H1 (cell line): ENCODE data around the gene PTEN. TPM values are rescaled to one million over a fixed set of nuclear protein-coding genes. Genes with fewer than 3 reads are reported as not detected.

ENCODE experiments used
- CTCF ChIA-PET: fragments of 300-600 bp; sonication (Branson Sonifier 250); formaldehyde crosslinking; loops from one replicate; lab custom pipeline; 2021; ENCODE audit not compliant: partially characterized antibody; lab: Charles Lee
- POLR2A ChIA-PET: fragments of 300-600 bp; sonication (Branson Sonifier 250); formaldehyde crosslinking; loops from one replicate; lab custom pipeline; 2021; ENCODE audit warnings: inconsistent platforms; ENCODE audit not compliant: partially characterized antibody; lab: Charles Lee
- DNase-seq, 2 experiments: peaks; one replicate each; pipeline versions ENCODE4 v3.0.0 to v3.0.0-alpha.2; 2010 to 2022; ENCODE audit warnings: low spot score in 2 of 2, low read depth in 1 of 2, mixed read lengths in 1 of 2
- FAIRE-seq: peaks from 2 replicates; lab custom pipeline; 2011; peaks lifted over from hg19 to GRCh38; lab: Jason Lieb, UNC
- H2AFZ ChIP-seq: 2 replicates; pipeline ENCODE4 v1.8.1; 2012; ENCODE audit warnings: low read length, inconsistent platforms
- H2AK5ac ChIP-seq: 2 replicates; pipeline ENCODE4 v1.6.1; 2013; ENCODE audit warnings: low read depth, low read length
- H2BK120ac ChIP-seq: replicated peaks from 2 replicates; pipeline ENCODE3; 2013; ENCODE audit warnings: low read depth, low read length, inconsistent platforms
- H2BK12ac ChIP-seq: 2 replicates; pipeline ENCODE4 v1.6.1; 2013; ENCODE audit warnings: low read depth, low read length
- H2BK15ac ChIP-seq: 2 replicates; pipeline ENCODE4 v1.6.1; 2013; ENCODE audit warnings: low read length
- H2BK20ac ChIP-seq: 2 replicates; pipeline ENCODE4 v1.6.1; 2013; ENCODE audit warnings: low read length
- H2BK5ac ChIP-seq: 2 replicates; pipeline ENCODE4 v1.6.1; 2013; ENCODE audit warnings: low read depth, low read length
- H3K14ac ChIP-seq: 2 replicates; pipeline ENCODE4 v1.6.1; 2013; ENCODE audit warnings: inconsistent platforms; ENCODE audit not compliant: insufficient read length
- H3K18ac ChIP-seq: 2 replicates; pipeline ENCODE4 v1.6.1; 2013; ENCODE audit warnings: low read length; ENCODE audit errors: extremely low read depth
- H3K23ac ChIP-seq: 2 replicates; pipeline ENCODE4 v1.6.1; 2013; ENCODE audit warnings: inconsistent platforms; ENCODE audit not compliant: insufficient read length
- H3K23me2 ChIP-seq: 2 replicates; pipeline ENCODE4 v1.6.1; 2013; ENCODE audit warnings: low read depth, low read length
- H3K27ac ChIP-seq: 2 replicates; pipeline ENCODE4 v1.6.1; 2011; ENCODE audit warnings: low read depth, low read length, inconsistent platforms
- H3K27me3 ChIP-seq, 4 experiments: replicated peaks in 1 of 4; 1 replicate in 1 of 4; 2 replicates in 3 of 4; pipeline versions ENCODE4 v1.6.1 to v1.8.1; 2011 to 2013; ENCODE audit warnings: low read length in 3 of 4, mild to moderate bottlenecking in 3 of 4, inconsistent platforms in 2 of 4, mixed read lengths in 2 of 4, moderate library complexity in 1 of 4; ENCODE audit not compliant: control insufficient read depth in 3 of 4, insufficient read depth in 3 of 4; ENCODE audit errors: extremely low read depth in 1 of 4
- H3K36me3 ChIP-seq, 4 experiments: 2 replicates each; pipeline versions ENCODE4 v1.6.1 to v1.8.1; 2011 to 2013; ENCODE audit warnings: mild to moderate bottlenecking in 4 of 4, low read length in 3 of 4, moderate library complexity in 2 of 4, control low read depth in 1 of 4, inconsistent platforms in 1 of 4; ENCODE audit not compliant: insufficient read depth in 4 of 4, control insufficient read depth in 2 of 4
- H3K4ac ChIP-seq: replicated peaks from 2 replicates; pipeline ENCODE3; 2013; ENCODE audit warnings: low read length, low read depth, mixed read lengths, inconsistent platforms; ENCODE audit not compliant: insufficient read length
- H3K4me1 ChIP-seq, 4 experiments: replicated peaks in 1 of 4; 1 replicate in 1 of 4; 2 replicates in 3 of 4; pipeline versions ENCODE4 v1.6.1 to v1.8.1; 2011 to 2013; ENCODE audit warnings: low read length in 3 of 4, inconsistent platforms in 2 of 4, mixed read lengths in 1 of 4; ENCODE audit not compliant: insufficient read depth in 4 of 4, control insufficient read depth in 3 of 4
- H3K4me2 ChIP-seq, 2 experiments: 2 replicates each; pipeline versions ENCODE4 v1.6.1 to v1.8.1; 2011 to 2013; ENCODE audit warnings: low read depth in 2 of 2, low read length in 2 of 2, control low read depth in 1 of 2, inconsistent platforms in 1 of 2, mild to moderate bottlenecking in 1 of 2; ENCODE audit not compliant: insufficient read depth in 1 of 2
- H3K4me3 ChIP-seq, 4 experiments: fragments of 200-600, 300-600 bp in 1 of 4; sonication (generic), shearing (Covaris generic), sonication (Bioruptor Twin) in 1 of 4; 2 replicates each; pipeline versions ENCODE4 v1.5.1 to v1.8.1; 2011 to 2016; ENCODE audit warnings: low read length in 4 of 4, low read depth in 3 of 4, control low read depth in 2 of 4, inconsistent platforms in 2 of 4, mild to moderate bottlenecking in 2 of 4, mixed read lengths in 1 of 4, moderate library complexity in 1 of 4; ENCODE audit not compliant: insufficient read depth in 2 of 4; ENCODE audit errors: extremely low read depth in 1 of 4
- H3K56ac ChIP-seq: replicated peaks from 2 replicates; pipeline ENCODE3; 2013; ENCODE audit warnings: low read depth, mild to moderate bottlenecking, mixed read lengths, low read length, inconsistent platforms; ENCODE audit not compliant: insufficient read length
- H3K79me1 ChIP-seq: 2 replicates; pipeline ENCODE4 v1.6.1; 2013; ENCODE audit warnings: low read depth, low read length, control low read depth
- H3K79me2 ChIP-seq, 2 experiments: 2 replicates each; pipeline versions ENCODE4 v1.6.1 to v1.8.1; 2012 to 2013; ENCODE audit warnings: low read length in 2 of 2, mild to moderate bottlenecking in 2 of 2, inconsistent platforms in 1 of 2; ENCODE audit not compliant: insufficient read depth in 2 of 2, control insufficient read depth in 1 of 2
- H3K9ac ChIP-seq, 4 experiments: replicated peaks in 1 of 4; 1 replicate in 1 of 4; 2 replicates in 3 of 4; pipeline versions ENCODE4 v1.6.1 to v1.8.1; 2011 to 2013; ENCODE audit warnings: low read depth in 3 of 4, low read length in 3 of 4, control low read depth in 2 of 4, mild to moderate bottlenecking in 2 of 4, moderate library complexity in 2 of 4, inconsistent platforms in 1 of 4; ENCODE audit errors: extremely low read depth in 1 of 4
- H3K9me3 ChIP-seq, 2 experiments: 2 replicates each; pipeline versions ENCODE4 v1.6.1 to v1.8.1; 2012 to 2013; ENCODE audit warnings: mild to moderate bottlenecking in 2 of 2, moderate library complexity in 2 of 2, control low read depth in 1 of 2, inconsistent platforms in 1 of 2, low read depth in 1 of 2, low read length in 1 of 2, mixed read lengths in 1 of 2; ENCODE audit not compliant: insufficient read depth in 2 of 2
- H4K20me1 ChIP-seq, 2 experiments: replicated peaks in 1 of 2; 2 replicates each; pipeline versions ENCODE3 to v1.8.1; 2011 to 2013; ENCODE audit warnings: inconsistent platforms in 2 of 2, low read length in 2 of 2, mild to moderate bottlenecking in 1 of 2; ENCODE audit not compliant: insufficient read depth in 2 of 2, control insufficient read depth in 1 of 2
- H4K5ac ChIP-seq: 2 replicates; pipeline ENCODE4 v1.6.1; 2013; ENCODE audit warnings: low read length, low read depth, mixed read lengths, inconsistent platforms; ENCODE audit not compliant: insufficient read length
- H4K8ac ChIP-seq: 2 replicates; pipeline ENCODE4 v1.8.0; 2013; ENCODE audit warnings: mild to moderate bottlenecking, moderate library complexity, low read length, inconsistent platforms; ENCODE audit not compliant: insufficient read depth; ENCODE audit errors: extremely low read depth
- H4K91ac ChIP-seq: replicated peaks from 2 replicates; pipeline ENCODE3; 2013; ENCODE audit warnings: low read length, mixed read lengths, inconsistent platforms; ENCODE audit not compliant: insufficient read length
- ASH2L ChIP-seq: fragments of 200-600, 300-600 bp; sonication (generic); IDR thresholded peaks from one replicate; pipeline ENCODE4 v1.7.1; 2017; ENCODE audit warnings: low read length
- BACH1 ChIP-seq: IDR thresholded peaks from 2 replicates; pipeline ENCODE4 v1.6.1; 2012; ENCODE audit warnings: low read length, improper control_type of control experiment
- CBX5 ChIP-seq: fragments of 300-800, 300-1000 bp; sonication (generic); IDR thresholded peaks from 2 replicates; pipeline ENCODE4 v1.7.1; 2016; ENCODE audit warnings: antibody characterized with exemption, low read length, low read depth
- CEBPB ChIP-seq: IDR thresholded peaks from 2 replicates; pipeline ENCODE4 v1.6.1; 2012; ENCODE audit warnings: low read depth, low read length
- EZH2 ChIP-seq: fragments of 200-600 bp; sonication (generic); IDR thresholded peaks from 2 replicates; pipeline ENCODE4 v1.7.1; 2012; ENCODE audit warnings: low read depth, mild to moderate bottlenecking, moderate library complexity, low read length, inconsistent platforms; ENCODE audit not compliant: severe bottlenecking
- GABPA ChIP-seq: IDR thresholded peaks from 2 replicates; pipeline ENCODE4 v1.6.1; 2011; ENCODE audit warnings: mild to moderate bottlenecking, low read length, moderate library complexity, borderline replicate concordance; ENCODE audit not compliant: insufficient read depth
- NRF1 ChIP-seq: IDR thresholded peaks from 2 replicates; pipeline ENCODE4 v1.6.1; 2011; ENCODE audit warnings: mild to moderate bottlenecking, low read depth, low read length, improper control_type of control experiment
- POU5F1 ChIP-seq: IDR thresholded peaks from 2 replicates; pipeline ENCODE4 v1.6.1; 2011; ENCODE audit warnings: low read depth, mild to moderate bottlenecking, low read length, moderate library complexity
- RFX5 ChIP-seq: IDR thresholded peaks from 2 replicates; pipeline ENCODE4 v1.6.1; 2011; ENCODE audit warnings: low read depth, low read length, improper control_type of control experiment, borderline replicate concordance
- SAP30 ChIP-seq: fragments of 300-600 bp; sonication (generic); IDR thresholded peaks from 2 replicates; pipeline ENCODE4 v1.7.1; 2012; ENCODE audit warnings: low read length, moderate library complexity, mild to moderate bottlenecking, inconsistent platforms; ENCODE audit not compliant: insufficient read depth, insufficient replicate concordance
- SIX5 ChIP-seq: IDR thresholded peaks from 2 replicates; pipeline ENCODE4 v1.6.1; 2011; ENCODE audit warnings: mild to moderate bottlenecking, low read depth, low read length
- SP1 ChIP-seq: IDR thresholded peaks from 2 replicates; pipeline ENCODE4 v1.6.1; 2011; ENCODE audit warnings: low read depth, low read length
- TBP ChIP-seq: IDR thresholded peaks from 2 replicates; pipeline ENCODE4 v1.6.1; 2011; ENCODE audit warnings: low read depth, low read length, improper control_type of control experiment
- WGBS, 2 experiments: shearing (Covaris generic) in 1 of 2; methylation state at CpG; one replicate each; pipeline versions ENCODE4 v1.1.6 to v1.1.7; 2013 to 2015; ENCODE audit warnings: low lambda C conversion rate in 2 of 2, mixed read lengths in 2 of 2, inconsistent platforms in 1 of 2, low coverage in 1 of 2, missing lambda C conversion rate in 1 of 2; ENCODE audit not compliant: insufficient replicate concordance in 2 of 2, insufficient coverage in 1 of 2, insufficient read length in 1 of 2; ENCODE audit errors: extremely low coverage in 1 of 2, missing lambda C conversion rate in 1 of 2; 5-methylcytosine and 5-hydroxymethylcytosine counted together
- polyA plus RNA-seq, 7 experiments: library from polyadenylated mRNA; depleted of rRNA in 3 of 7; stranded (reverse) in 5 of 7; unstranded in 2 of 7; fragments of >200 nt in 5 of 7; fragments of 200-250 nt in 2 of 7; gene quantifications; 1 replicate in 5 of 7; 2 replicates in 1 of 7; 4 replicates in 1 of 7; pipeline versions ENCODE4 v1.2.1 to v1.2.3, GENCODE V29; 2011 to 2013; ENCODE audit warnings: missing spikeins in 2 of 7, mixed read lengths in 2 of 7
- total RNA-seq: library from RNA; stranded (reverse); fragmentation: NEBNext Ultra II Directional; extraction: Animal tissue kit (Norgen Biotek cat#: 25700); gene quantifications from 2 replicates; pipeline ENCODE4 v1.2.1, GENCODE V29; 2021
- TF ChIP-seq, protein P1 (sequence below): IDR thresholded peaks from 2 replicates; pipeline ENCODE4 v1.6.1; 2012; ENCODE audit warnings: inconsistent platforms

Gene PTEN
- total and polyA plus RNA-seq, 2 of the 8 experiments (the other 6 are each of a cell fraction or from before 2014, with no cell fraction given): 6.3 to 48.7 TPM

DNA sequence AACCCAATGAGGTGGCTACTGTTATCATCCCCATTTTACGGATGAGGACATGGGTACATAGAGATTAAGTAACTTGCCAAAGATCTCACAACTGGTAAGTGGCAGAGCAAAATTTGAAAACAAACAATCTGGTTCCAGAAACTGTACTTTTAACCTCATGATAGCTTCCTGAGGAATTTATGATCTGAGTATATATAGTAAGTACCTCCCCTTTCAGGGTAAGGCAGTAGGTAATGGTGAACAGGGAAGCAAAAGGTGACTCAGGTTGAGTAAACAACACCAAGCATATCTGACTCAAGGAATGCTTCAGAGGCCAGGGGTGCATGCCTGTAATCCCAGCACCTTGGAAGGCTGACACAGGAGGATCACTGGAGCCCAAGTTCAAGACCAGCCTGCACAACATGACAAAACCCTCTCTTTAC is 21.2 kb upstream of the PTEN start:
- Histone ChIP-seq H2AK5ac (no peak overlapping the region), H3K4me3 (no peak overlapping the region), H3K9me3 (no peaks in the 10 kb centered on the region), H3K79me2 (no peaks in the 10 kb centered on the region), H3K4ac (no peak overlapping the region), H3K56ac (no peak overlapping the region), H3K14ac (no peak overlapping the region), H3K27me3 (no peaks in the 10 kb centered on the region), H3K9ac (no peak overlapping the region), H4K5ac (no peak overlapping the region), H4K20me1 (no peaks in the 10 kb centered on the region), H2BK15ac (no peak overlapping the region), H2AFZ (no peak overlapping the region), H3K23ac (no peak overlapping the region), H3K23me2 (no peaks in the 10 kb centered on the region), H3K18ac (no peak overlapping the region), H2BK20ac (0 out of 2 replicates have a peak overlapping the region, but pooled peaks have one; percentile 53), H2BK120ac (no peak overlapping the region), H3K36me3 (no peaks in the 10 kb centered on the region), H2BK5ac (peak overlapping the region; percentile 36; the same call in 1 of the 2 replicates), H2BK12ac (no peak overlapping the region), H3K79me1 (no peaks in the 10 kb centered on the region), H3K27ac (no peak overlapping the region), H3K4me1 (no peaks in the 10 kb centered on the region), H4K91ac (no peak overlapping the region), H4K8ac (no peak overlapping the region), H3K4me2 (no peak overlapping the region)
- DNase-seq: no peak
- 87% methylated on average over 1 of the region's 1 CpG; no CpG with 5 or more reads in 1 of the 2 experiments for WGBS, 2 experiments
- POLR2A ChIA-PET: interaction anchor here (0.6 to 1.5 kb wide), 3 partner anchors 20 to 625 kb away, joined by 3 to 4 read pairs (median 3); partner anchors contain the start of gene ATAD1
- CTCF ChIA-PET: interaction anchor here (0.7 to 1.2 kb wide), 2 partner anchors 10 to 17 kb away, joined by 3 read pairs; no protein-coding TSS in a partner anchor
- no peak for FAIRE-seq
- no peak for TF ChIP-seq POU5F1
- no peak for TF ChIP-seq RFX5
- TF ChIP-seq, protein P1, sequence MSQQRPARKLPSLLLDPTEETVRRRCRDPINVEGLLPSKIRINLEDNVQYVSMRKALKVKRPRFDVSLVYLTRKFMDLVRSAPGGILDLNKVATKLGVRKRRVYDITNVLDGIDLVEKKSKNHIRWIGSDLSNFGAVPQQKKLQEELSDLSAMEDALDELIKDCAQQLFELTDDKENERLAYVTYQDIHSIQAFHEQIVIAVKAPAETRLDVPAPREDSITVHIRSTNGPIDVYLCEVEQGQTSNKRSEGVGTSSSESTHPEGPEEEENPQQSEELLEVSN: no peak
- no peak for TF ChIP-seq SAP30
- TF ChIP-seq ASH2L: no peak
- no peak for TF ChIP-seq SIX5
- TF ChIP-seq CBX5: no peak
- TF ChIP-seq SP1: no peak
- TF ChIP-seq CEBPB: no peak
- no peak for TF ChIP-seq EZH2
- TF ChIP-seq BACH1: no peak
- TF ChIP-seq GABPA: no peak
- no peak for TF ChIP-seq TBP
- no peak for TF ChIP-seq NRF1
